ENCODE data around the gene PPP1R15A. TPM values are rescaled to one million over a fixed set of nuclear protein-coding genes. Genes with fewer than 3 reads are reported as not detected.
A peak's percentile ranks its signal among the peaks of the same experiment; 100 is the strongest.
"Not testable (repeated sequence)": the region's sequence is repeated elsewhere in the genome, so short reads cannot be mapped to it uniquely, and the experiment has no call there.

Gene PPP1R15A
- total and polyA plus RNA-seq, 4 donors, result 5.6 to 52.5 (median 11.3) TPM

DNA sequence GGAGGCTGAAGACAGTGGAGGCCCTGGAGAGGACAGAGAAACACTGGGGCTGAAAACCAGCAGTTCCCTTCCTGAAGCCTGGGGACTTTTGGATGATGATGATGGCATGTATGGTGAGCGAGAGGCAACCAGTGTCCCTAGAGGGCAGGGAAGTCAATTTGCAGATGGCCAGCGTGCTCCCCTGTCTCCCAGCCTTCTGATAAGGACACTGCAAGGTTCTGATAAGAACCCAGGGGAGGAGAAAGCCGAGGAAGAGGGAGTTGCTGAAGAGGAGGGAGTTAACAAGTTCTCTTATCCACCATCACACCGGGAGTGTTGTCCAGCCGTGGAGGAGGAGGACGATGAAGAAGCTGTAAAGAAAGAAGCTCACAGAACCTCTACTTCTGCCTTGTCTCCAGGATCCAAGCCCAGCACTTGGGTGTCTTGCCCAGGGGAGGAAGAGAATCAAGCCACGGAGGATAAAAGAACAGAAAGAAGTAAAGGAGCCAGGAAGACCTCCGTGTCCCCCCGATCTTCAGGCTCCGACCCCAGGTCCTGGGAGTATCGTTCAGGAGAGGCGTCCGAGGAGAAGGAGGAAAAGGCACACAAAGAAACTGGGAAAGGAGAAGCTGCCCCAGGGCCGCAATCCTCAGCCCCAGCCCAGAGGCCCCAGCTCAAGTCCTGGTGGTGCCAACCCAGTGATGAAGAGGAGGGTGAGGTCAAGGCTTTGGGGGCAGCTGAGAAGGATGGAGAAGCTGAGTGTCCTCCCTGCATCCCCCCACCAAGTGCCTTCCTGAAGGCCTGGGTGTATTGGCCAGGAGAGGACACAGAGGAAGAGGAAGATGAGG, 1.5 kb downstream of the PPP1R15A start:
- Histone ChIP-seq H3K9ac (ENCODE audit: low read depth in 1 of 2, low read length in 2 of 2) (peak overlapping the region; percentile 54 to 89), H3K36me3 (ENCODE audit: control insufficient read depth in 4 of 4, insufficient read depth in 3 of 4, low read depth in 1 of 4, low read length in 3 of 4) (peaks cover 0 to 14% (median 10%) of the 10 kb centered on the region in 4 donors), H3K27me3 (ENCODE audit: control insufficient read depth in 4 of 4, insufficient read depth in 4 of 4, low read length in 3 of 4) (no peaks in the 10 kb centered on the region), H3K27ac (ENCODE audit: low read depth in 1 of 2, low read length in 2 of 2) (peak overlapping the region; percentile 99 to 100), H3K9me3 (ENCODE audit: control insufficient read depth in 4 of 4, low read length in 3 of 4) (no peaks in the 10 kb centered on the region), H3K4me3 (ENCODE audit: low read depth in 1 of 3, low read length in 3 of 3) (peak overlapping the region; percentile 74 to 94 (median 79)), H3K4me1 (ENCODE audit: control insufficient read depth in 4 of 4, insufficient read depth in 4 of 4, low read length in 3 of 4) (peaks cover 4 to 30% (median 21%) of the 10 kb centered on the region in 4 donors)
- peak; percentile 78 for DNase-seq (ENCODE audit: low spot score)
- TF ChIP-seq YY1 (IDR thresholded peaks at IDR 0.05) (no peak), HNF4G (IDR thresholded peaks at IDR 0.05) (no peak), FOXA1 (IDR thresholded peaks at IDR 0.05) (no peak)
- TF ChIP-seq, protein P1, sequence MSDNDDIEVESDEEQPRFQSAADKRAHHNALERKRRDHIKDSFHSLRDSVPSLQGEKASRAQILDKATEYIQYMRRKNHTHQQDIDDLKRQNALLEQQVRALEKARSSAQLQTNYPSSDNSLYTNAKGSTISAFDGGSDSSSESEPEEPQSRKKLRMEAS (IDR thresholded peaks at IDR 0.05), result no peak
- TF ChIP-seq, protein P2, sequence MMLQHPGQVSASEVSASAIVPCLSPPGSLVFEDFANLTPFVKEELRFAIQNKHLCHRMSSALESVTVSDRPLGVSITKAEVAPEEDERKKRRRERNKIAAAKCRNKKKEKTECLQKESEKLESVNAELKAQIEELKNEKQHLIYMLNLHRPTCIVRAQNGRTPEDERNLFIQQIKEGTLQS (IDR thresholded peaks at IDR 0.05), result no peak
- WGBS, result 67% methylated on average over 14 of the region's 14 CpGs

DNA sequence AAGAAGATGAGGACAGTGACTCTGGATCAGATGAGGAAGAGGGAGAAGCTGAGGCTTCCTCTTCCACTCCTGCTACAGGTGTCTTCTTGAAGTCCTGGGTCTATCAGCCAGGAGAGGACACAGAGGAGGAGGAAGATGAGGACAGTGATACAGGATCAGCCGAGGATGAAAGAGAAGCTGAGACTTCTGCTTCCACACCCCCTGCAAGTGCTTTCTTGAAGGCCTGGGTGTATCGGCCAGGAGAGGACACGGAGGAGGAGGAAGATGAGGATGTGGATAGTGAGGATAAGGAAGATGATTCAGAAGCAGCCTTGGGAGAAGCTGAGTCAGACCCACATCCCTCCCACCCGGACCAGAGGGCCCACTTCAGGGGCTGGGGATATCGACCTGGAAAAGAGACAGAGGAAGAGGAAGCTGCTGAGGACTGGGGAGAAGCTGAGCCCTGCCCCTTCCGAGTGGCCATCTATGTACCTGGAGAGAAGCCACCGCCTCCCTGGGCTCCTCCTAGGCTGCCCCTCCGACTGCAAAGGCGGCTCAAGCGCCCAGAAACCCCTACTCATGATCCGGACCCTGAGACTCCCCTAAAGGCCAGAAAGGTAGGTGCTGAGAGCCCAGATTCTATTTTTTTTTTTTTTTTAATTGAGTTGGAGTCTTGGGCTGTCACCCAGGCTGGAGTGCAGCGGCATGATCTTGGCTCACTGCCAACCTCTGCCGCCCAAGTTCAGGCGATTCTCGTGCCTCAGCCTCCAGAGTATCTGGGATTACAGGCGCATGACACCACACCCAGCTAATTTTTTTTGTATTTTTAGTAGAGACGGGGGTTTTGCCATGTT, 2.3 kb downstream of the PPP1R15A start:
- DNase-seq (ENCODE audit: low spot score), result peak; percentile 76
- no peaks in the 10 kb centered on the region for H3K27me3 ChIP-seq (ENCODE audit: control insufficient read depth in 4 of 4, insufficient read depth in 4 of 4, low read length in 3 of 4)
- H3K27ac ChIP-seq (ENCODE audit: low read depth in 1 of 2, low read length in 2 of 2), result peak overlapping the region; percentile 99 to 100
- peaks cover 1 to 30% (median 18%) of the 10 kb centered on the region in 4 donors for H3K4me1 ChIP-seq (ENCODE audit: control insufficient read depth in 4 of 4, insufficient read depth in 4 of 4, low read length in 3 of 4)
- 52% methylated on average over 17 of the region's 17 CpGs for WGBS
- TF ChIP-seq SP1 (IDR thresholded peaks at IDR 0.05) (no peak), RAD21 (IDR thresholded peaks at IDR 0.05) (no peak), HNF4A (conservative IDR thresholded peaks at IDR 0.05) (no peak), JUND (IDR thresholded peaks at IDR 0.05) (no peak), FOXA1 (IDR thresholded peaks at IDR 0.05) (no peak), RXRA (IDR thresholded peaks at IDR 0.05) (no peak), EGR1 (IDR thresholded peaks at IDR 0.05; ENCODE audit: low read depth in 2 of 2) (no peak), TAF1 (conservative IDR thresholded peaks at IDR 0.05) (no peak), YY1 (IDR thresholded peaks at IDR 0.05) (no peak), GABPA (IDR thresholded peaks at IDR 0.05 in 1 of 2, conservative IDR thresholded peaks at IDR 0.05 in 1 of 2) (no peak), FOXA2 (IDR thresholded peaks at IDR 0.05) (no peak)
- TF ChIP-seq, protein P3, sequence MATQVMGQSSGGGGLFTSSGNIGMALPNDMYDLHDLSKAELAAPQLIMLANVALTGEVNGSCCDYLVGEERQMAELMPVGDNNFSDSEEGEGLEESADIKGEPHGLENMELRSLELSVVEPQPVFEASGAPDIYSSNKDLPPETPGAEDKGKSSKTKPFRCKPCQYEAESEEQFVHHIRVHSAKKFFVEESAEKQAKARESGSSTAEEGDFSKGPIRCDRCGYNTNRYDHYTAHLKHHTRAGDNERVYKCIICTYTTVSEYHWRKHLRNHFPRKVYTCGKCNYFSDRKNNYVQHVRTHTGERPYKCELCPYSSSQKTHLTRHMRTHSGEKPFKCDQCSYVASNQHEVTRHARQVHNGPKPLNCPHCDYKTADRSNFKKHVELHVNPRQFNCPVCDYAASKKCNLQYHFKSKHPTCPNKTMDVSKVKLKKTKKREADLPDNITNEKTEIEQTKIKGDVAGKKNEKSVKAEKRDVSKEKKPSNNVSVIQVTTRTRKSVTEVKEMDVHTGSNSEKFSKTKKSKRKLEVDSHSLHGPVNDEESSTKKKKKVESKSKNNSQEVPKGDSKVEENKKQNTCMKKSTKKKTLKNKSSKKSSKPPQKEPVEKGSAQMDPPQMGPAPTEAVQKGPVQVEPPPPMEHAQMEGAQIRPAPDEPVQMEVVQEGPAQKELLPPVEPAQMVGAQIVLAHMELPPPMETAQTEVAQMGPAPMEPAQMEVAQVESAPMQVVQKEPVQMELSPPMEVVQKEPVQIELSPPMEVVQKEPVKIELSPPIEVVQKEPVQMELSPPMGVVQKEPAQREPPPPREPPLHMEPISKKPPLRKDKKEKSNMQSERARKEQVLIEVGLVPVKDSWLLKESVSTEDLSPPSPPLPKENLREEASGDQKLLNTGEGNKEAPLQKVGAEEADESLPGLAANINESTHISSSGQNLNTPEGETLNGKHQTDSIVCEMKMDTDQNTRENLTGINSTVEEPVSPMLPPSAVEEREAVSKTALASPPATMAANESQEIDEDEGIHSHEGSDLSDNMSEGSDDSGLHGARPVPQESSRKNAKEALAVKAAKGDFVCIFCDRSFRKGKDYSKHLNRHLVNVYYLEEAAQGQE (IDR thresholded peaks at IDR 0.05), result no peak
- TF ChIP-seq, protein P2 (IDR thresholded peaks at IDR 0.05), result no peak
- TF ChIP-seq, protein P1 (IDR thresholded peaks at IDR 0.05), result no peak
- TF ChIP-seq, protein P4, sequence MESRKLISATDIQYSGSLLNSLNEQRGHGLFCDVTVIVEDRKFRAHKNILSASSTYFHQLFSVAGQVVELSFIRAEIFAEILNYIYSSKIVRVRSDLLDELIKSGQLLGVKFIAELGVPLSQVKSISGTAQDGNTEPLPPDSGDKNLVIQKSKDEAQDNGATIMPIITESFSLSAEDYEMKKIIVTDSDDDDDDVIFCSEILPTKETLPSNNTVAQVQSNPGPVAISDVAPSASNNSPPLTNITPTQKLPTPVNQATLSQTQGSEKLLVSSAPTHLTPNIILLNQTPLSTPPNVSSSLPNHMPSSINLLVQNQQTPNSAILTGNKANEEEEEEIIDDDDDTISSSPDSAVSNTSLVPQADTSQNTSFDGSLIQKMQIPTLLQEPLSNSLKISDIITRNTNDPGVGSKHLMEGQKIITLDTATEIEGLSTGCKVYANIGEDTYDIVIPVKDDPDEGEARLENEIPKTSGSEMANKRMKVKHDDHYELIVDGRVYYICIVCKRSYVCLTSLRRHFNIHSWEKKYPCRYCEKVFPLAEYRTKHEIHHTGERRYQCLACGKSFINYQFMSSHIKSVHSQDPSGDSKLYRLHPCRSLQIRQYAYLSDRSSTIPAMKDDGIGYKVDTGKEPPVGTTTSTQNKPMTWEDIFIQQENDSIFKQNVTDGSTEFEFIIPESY (IDR thresholded peaks at IDR 0.05), result no peak
- peak overlapping the region; percentile 30 to 94 (median 62) for H3K4me3 ChIP-seq (ENCODE audit: low read depth in 1 of 3, low read length in 3 of 3)
- H3K9ac ChIP-seq (ENCODE audit: low read depth in 1 of 2, low read length in 2 of 2), result peak overlapping the region; percentile 54 to 83
- H3K36me3 ChIP-seq (ENCODE audit: control insufficient read depth in 4 of 4, insufficient read depth in 3 of 4, low read depth in 1 of 4, low read length in 3 of 4), result peaks cover 0 to 14% (median 10%) of the 10 kb centered on the region in 4 donors
- no peaks in the 10 kb centered on the region for H3K9me3 ChIP-seq (ENCODE audit: control insufficient read depth in 4 of 4, low read length in 3 of 4)

DNA sequence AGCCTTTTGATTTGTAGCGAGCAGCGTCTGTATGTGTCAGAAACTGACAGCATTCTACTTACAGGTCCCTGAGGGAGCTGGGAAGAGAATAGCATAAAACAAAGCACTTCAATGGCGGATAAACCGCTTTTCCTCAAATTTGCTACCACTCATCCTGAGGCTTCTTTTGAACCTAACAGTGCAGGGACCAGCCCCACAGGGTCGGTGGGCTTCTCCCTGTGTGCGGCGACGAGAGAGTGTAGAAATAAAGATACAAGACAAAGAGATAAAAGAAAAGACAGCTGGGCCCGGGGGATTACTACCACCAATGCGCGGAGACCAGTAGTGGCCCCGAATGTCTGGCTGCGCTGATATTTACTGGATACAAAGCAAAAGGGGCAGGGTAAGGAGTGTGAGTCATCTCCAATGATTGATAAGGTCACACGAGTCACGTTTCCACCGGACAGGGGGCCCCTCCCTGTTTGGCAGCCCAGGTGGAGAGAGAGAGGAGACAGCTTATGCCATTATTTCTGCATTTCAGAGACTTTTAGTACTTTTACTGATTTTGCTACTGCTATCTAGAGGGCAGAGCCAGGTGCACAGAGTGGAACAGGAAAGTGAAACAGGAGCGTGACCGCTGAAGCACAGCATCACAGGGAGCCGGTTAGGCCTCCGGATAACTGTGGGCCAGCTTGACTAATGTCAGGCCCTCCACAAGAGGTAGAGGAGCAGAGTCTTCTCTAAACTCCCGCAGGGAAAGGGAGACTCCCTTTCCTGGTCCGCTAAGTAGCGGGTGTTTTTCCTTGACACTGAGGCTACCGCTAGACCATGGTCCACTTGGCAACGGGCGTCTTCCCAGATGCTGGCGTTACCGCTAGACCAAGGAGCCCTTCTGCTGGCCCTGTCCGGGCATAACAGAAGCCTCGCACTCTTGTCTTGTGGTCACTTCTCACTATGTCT, 4.1 kb downstream of the PPP1R15A start:
- 85% methylated on average over 30 of the region's 30 CpGs for WGBS
- not testable (repeated sequence) for H3K9ac ChIP-seq (ENCODE audit: low read depth in 1 of 2, low read length in 2 of 2); H3K27me3 ChIP-seq (ENCODE audit: control insufficient read depth in 4 of 4, insufficient read depth in 4 of 4, low read length in 3 of 4); H3K9me3 ChIP-seq (ENCODE audit: control insufficient read depth in 4 of 4, low read length in 3 of 4); H3K4me3 ChIP-seq (ENCODE audit: low read depth in 1 of 3, low read length in 3 of 3)
- H3K36me3 ChIP-seq (ENCODE audit: control insufficient read depth in 4 of 4, insufficient read depth in 3 of 4, low read depth in 1 of 4, low read length in 3 of 4), result peaks cover 0 to 14% (median 10%) of the 10 kb centered on the region in 4 donors
- peak overlapping the region; percentile 99 to 100 for H3K27ac ChIP-seq (ENCODE audit: low read depth in 1 of 2, low read length in 2 of 2)
- peak; percentile 53 for DNase-seq (ENCODE audit: low spot score)
- peaks cover 1 to 30% (median 18%) of the 10 kb centered on the region in 4 donors for H3K4me1 ChIP-seq (ENCODE audit: control insufficient read depth in 4 of 4, insufficient read depth in 4 of 4, low read length in 3 of 4)

Data from liver (tissue), 9 donors.